HG03432 (cell line): Measurements from ENCODE around the gene ATP5PD.
"Not testable (repeated sequence)": the region's sequence is repeated elsewhere in the genome, so short reads cannot be mapped to it uniquely, and the experiment has no call there.

Source experiments
- ATAC-seq: cut with Tn5 transposase; IDR thresholded peaks from one replicate; pipeline ENCODE4 v1.9.1; 2021; ENCODE audit warnings: mild to moderate bottlenecking, moderate library complexity; ENCODE audit not compliant: unreplicated experiment

The ATP5PD gene

DNA sequence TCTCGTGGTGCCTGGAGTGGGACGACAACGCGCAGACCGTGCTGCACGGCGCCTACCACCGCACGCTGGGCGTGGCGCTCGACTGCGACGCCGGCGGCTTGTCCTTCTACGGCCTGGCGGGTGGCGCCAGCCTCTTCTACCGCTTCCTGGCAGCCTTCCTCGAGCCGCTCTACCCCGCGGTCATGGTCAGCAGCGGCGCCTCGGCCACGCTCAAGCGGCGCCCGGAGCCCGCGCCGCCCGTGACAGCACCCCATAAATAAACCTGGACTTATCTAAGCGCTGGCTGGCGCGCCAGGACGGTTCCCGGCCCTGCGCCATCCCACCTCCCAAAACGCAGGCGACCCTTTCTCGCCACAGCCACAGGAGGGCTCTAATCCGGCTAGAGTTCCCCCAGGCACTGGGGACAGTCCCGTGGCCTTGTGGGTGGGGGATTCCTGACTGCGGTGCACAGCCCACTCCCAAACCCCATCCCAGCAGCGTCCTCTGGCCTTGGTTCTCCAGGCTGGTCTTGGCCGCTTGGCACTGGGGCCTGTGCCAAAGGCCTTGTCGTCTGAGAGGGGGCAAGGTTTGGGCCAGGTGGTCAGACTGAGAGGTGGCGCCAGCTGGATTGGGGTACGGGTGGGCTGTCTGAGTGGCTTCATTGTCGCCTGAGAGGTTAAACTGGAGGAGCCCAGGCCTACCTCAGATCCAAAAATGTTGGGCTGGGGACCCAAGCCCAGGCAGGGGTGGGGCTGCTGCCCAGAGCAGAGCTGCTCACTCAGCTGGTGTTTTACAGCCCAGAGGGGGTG is 30.9 kb upstream of the ATP5PD start:
- no peak for ATAC-seq

DNA sequence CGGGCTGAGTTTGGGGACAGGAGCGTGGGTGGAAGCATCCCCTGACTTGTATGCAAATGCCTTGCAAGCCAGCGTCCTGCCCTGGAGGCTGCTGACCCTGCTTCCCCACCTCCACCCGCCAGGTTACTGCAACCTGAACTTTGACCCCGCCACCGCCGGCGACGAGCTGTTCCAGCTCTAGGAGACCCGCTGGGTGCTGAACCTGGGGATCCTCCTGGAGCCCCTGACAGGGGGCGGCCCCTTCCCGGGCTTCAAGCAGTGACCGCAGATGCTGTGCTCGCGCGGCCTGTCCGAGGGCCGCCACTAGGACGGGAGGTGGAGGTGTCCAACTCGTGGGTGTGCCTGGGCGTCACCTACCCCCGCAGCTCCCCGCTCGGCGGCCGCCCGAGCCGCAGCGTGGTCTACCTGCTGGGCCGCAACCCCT is 30.3 kb upstream of the ATP5PD start:
- ATAC-seq, result no peak

DNA sequence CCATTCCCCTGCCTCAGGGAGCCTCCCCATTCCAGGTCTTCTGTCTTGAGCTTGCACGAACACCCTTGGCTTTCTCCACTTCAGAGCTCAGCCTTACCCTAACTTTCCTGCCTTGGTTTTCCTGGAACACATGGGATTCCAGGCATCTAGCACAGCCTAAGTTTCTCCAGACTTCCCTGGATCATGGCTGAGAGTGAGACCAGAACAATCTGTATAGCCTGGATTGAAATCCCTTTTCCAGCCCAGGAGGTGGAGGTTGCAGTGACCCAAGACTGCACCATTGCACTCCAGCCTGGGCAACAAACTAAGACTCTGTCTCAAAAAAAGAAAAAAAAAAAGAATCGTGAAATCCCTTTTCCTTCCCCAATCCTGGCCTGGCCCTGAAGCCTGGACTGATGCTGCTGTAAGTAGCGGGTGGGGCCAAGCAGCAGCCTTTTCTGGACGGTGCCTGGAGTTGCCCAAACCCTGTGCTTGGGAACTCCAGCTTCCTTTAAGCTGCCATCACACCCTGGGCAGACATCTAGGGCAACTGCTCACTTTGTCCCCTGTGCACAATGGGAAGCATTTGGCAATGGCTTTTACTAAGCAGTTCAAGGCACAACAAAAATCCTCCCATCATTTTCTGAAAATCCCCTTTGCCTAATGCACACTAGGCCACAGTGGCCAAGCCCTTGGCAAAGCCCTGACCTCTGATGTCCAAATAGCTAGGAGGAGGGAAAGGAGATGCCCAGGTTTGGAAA is 29.0 kb upstream of the ATP5PD start:
- no peak for ATAC-seq

DNA sequence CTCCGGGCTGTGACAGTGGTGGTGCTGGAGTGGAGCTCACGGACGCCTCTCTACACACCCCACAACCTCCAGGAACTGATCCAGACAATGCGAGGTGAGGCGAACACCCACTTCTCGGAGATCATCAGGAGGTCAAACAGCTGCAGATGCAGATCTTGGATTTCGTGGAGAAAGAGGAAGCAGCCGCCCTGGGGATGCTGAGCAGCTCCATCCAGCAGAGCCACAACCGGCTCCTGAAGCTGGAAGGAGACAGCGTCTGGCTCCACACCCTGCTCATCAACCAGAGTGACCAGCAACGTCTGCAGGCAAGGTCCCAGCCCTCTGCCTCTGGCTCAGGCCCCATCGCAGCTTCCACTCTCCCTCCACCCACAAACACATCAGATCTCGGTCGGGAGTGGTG is 27.8 kb upstream of the ATP5PD start:
- ATAC-seq, result no peak

DNA sequence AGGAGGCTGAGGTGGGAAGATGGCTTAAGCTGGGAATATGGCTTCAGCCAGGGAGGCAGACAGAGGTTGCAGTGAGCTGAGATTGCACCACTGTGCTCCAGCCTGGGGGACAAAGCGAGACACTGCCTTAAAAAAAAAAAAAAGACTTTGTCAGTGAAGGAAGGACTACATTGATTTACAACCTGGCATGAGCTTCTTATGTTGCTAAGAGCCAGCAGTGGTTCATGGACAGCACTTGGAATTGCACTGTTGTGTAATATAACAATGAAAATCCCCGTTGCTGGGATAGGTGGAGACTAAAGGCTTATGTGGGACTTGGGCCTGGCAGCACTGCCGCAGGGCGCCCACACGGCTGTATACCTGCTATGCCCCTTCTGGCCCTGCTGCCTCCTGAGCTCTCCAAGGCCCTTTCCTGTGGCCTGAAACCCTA is 26.9 kb upstream of the ATP5PD start:
- no peak for ATAC-seq

DNA sequence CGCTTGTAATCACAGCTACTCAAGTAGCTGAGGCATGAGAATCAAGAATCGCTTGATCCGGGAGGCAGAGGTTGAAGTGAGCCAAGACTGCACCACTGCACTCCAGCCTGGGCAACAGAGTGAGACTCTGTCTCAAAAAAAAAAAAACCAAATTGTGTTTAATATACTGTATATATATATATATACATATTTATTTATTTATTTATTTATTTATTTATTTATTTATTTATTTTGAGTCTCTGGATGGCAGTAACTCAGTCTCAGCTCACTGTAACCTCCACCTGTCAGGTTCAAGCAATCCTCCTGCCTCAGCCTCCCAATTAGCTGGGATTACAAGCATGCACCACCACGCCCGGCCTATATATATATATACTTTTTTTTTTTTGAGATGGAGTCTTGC is 26.1 kb upstream of the ATP5PD start:
- ATAC-seq, result not testable (repeated sequence)

DNA sequence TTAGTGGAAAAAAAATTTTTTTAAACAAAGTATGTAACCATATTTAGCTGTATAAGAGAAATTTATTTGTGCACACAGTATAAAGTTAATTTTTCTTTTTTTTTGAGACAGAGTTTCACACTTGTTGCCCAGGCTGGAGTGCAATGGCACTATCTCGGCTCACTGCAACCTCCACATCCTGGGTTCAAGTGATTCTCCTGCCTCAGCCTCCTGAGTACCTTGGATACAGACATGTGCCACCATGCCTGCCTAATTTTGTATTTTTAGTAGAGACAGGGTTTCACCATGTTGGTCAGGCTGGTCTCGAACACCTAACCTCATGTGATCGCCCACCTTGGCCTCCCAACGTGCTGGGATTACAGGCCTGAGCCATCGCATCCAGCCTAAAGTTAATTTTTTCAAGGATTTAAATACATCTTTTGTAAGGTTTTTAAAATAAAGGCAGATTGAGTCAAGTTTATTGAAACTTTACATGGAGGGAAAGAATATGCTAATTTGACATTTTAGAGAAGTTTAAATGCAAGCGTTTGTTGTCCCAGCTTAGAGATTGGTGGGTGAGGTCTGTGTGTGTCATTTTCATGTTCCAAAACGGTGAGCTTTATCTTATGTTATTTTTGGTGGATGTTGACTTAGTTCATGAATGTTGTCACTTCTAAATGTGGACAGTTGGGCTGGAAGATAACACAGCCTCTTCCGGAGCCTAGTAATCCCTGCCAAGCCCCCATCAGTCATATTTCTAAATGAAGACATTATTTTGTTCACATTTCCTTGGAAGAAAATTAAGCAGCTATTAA is 24.9 kb upstream of the ATP5PD start:
- not testable (repeated sequence) for ATAC-seq

DNA sequence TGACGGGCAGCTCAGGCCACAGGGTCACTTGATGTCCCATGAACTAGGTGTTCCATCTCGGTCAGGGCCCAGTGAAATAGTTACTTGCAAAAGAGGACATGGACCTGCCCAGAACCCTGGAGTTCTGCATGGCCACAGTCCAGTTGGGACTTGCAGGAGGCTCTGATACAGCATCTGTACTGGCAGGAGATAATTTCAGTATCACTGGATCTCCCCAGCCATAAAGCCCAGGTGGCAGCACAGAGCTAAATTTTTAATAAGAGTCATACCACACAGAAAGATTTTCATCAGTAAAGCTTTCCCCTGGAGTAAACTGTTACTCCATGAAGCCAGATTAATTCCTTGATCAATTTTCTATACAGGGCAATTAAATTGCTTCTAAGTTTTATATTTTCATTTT is 23.0 kb upstream of the ATP5PD start:
- ATAC-seq, result no peak

DNA sequence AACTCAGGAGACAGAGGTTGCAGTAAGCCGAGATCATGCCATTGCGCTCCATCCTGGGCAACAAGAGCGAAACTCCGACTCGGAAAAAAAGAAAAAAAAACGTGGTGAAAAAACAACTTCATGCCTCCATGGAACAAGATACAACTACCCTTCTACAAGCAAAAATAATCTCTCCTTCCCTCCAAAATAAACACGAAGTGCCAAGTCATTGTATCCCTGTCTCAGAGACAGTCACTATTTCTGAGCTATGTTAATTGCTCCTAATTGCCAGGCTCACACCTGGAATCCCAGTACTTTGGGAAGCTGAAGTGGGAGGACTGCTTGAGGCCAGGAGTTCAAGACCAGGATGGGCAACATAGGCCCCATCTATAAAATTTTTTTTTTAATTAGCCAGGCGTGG is 22.0 kb upstream of the ATP5PD start:
- ATAC-seq, result no peak

DNA sequence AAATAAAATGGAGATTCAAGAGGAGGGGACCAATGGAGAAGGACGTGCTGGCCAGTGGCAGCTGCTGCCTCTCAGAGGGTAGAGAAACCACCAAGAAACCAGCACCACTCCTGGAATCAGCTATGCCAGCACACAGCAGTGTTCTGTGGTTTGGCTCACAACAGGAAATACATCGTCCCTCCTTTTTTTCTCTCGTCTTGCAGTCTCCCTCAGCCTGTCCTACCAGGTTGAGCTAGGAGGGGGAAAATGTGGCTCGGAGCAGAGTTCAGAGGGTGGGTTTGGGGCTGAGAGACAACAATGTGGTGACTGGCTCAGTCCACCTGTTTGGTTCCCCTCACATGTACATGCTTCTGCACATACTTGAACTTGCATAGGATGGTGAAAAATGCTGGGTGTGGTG is 21.1 kb upstream of the ATP5PD start:
- no peak for ATAC-seq

DNA sequence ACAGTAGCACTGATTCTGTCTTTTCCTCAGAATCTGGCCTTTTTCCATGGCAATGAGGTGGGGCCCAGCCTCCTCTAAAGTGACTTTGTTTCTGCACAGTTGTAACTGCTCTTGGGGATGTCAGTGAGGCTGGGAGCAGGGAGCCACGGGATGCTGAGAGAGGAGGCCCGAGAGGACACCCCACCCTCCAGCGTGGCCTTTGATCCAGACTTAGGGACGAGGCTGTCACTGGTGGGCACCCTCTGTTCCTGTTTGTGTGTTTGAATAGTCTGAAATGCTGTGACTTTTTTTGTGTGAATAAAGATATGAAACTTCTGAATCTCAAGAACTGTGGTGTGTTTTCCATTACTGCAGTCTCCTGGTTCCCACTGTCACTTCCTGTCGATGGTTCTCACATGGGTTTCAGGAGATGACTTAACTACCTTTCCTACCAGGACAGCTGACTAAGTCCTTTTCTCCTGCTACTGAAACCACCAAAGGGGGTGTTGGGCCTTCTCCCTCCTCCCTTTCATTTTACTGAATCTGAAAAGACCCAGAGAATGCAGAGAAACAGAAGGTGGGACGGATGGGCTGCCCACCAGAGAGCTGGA is 18.9 kb upstream of the ATP5PD start:
- no peak for ATAC-seq

DNA sequence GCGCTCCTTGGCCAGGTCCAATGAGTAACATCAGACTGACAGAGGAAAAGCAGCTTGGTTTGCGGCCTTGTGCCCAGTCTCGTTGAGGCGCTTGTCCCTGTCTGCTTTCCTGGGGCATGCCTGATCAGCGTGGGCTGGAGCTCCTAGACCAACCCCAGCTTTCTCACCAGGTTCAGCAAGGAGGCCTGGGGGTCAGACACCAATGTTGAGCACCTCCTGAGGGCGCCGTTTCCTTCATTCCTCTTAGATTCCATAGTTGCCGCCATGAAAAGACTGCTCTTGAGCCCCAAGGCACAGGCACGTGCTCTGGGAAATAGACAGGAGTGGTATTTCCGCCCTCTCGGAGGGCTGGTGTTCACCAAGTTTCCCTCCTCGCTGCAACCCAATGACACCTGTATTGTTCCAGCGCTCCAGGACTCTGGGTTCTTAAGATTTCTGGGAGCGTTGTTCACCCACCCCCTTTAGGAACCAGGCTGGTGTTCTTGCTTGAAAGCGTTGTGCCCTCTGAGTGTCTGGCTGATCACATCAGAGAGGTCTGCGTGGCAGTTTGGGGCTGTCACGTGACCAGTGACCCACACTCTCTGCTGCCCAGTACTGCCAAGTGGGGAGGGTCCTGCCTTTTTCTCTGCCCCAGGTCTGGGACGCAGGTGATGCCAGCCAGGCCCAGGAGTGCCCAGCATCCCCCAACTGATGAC is 18.2 kb upstream of the ATP5PD start:
- no peak for ATAC-seq

DNA sequence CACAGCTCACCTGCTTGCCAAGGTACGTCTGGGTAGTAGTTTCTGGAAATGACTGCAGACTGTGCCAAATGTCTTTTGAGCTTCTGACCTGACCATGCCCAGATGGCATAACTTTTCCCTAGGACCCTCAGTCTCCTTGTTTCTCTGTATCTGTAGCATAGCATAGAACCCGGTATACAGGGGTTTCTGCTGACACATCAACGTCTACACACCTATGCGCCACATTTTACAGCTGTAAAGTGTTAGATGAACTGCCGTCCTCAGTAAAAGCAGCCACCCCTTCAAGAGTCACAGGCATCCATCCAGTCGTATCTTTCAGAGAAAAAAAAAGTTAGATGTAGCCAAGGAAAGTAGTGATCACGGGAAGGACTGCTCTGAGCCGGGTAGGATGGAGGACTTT is 17.7 kb upstream of the ATP5PD start:
- ATAC-seq, result no peak

DNA sequence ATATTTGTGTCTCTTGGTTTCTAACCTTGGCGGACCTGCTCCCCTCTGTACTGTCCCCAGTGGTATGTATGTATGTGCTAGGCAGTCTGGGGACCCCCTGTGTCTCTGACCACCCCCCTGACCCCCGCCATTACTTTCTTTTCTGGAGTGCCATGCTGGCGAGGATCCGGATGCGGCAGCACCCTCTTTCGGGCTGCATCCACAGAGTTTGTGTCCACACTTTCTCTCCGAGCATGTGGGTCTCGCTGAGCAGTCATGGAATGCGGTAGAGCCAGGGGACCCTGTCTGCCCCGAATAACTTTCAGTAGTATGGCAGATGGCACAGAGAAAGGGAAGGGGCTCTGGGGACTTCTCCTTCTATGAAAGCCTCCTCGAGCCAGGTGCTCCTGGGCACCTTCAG is 17.3 kb upstream of the ATP5PD start:
- ATAC-seq, result no peak

DNA sequence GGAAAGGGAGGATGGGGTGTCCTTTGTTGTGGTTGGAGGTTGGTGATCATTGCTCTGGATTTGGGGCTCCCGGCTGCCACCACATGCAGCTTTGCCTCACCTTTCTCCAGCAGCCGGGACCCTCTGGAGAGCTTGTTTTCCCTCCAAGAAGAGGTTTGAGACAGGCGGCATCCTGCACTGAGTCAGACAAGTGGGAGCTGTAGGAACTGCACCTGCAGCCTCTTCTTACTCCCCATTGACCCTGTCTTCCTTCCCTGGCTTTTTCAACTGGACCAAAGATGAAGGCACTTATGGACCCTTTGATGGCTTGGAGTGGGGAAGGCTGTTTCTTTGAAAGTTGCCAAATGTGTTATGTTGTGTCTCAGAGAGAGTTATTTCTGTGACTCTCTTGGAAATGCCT is 16.9 kb upstream of the ATP5PD start:
- no peak for ATAC-seq

DNA sequence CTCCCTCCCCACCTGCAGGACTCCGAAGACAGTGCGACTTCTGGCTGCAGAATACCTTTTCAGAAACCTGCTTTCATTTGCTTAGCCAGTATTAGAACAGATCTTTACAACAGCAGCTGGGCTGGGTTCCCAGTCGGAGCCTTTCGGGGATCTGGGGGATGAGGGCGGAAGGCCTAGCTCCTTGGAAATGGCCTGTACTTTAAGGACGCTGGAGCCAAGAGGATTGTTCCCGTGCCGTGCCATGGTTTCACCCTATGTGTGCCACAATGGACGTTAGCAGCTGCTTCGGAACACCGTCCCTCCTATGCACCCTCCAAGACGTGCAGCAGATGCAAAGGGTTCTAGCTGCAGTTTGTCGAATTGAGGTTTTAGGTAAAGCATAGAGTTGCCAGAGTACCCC is 16.4 kb upstream of the ATP5PD start:
- no peak for ATAC-seq

DNA sequence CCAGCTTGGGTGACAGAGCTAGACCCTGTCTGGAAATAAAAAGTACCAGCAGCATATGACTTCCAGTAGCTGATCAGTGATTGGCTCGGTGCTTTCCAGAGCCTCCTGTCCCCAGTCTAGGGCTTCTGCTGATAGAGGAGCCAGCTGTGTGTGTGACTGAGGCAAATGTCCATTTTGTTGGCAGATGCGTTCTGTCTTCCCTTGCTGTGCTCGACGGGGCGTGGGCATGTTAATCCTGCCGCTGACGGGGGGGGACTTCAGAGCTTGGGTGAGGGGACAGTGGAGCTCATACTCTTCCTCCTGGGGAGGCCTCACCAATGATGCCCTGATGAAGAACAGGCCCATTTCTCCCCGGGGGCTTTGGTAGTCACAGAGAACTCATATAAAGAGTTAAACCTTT is 14.8 kb upstream of the ATP5PD start:
- ATAC-seq, result no peak

DNA sequence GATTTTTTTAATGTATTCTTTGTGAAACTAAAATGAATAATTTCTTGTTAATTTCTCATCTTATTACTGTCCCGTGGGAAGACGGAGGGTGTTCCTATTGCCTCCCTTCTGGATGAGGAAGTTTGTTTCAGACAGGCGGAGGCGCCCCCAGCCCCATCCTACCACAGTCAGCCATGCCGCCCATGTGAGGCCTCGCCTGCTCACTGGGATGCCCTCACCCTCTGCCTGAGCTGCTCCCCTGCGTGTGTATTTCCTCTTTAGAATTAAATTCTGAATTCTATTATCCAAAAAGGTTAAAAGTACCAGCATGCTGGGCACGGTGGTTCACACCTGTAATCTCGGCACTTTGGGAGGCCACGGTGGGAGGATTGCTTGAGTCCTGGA is 14.3 kb upstream of the ATP5PD start:
- no peak for ATAC-seq

DNA sequence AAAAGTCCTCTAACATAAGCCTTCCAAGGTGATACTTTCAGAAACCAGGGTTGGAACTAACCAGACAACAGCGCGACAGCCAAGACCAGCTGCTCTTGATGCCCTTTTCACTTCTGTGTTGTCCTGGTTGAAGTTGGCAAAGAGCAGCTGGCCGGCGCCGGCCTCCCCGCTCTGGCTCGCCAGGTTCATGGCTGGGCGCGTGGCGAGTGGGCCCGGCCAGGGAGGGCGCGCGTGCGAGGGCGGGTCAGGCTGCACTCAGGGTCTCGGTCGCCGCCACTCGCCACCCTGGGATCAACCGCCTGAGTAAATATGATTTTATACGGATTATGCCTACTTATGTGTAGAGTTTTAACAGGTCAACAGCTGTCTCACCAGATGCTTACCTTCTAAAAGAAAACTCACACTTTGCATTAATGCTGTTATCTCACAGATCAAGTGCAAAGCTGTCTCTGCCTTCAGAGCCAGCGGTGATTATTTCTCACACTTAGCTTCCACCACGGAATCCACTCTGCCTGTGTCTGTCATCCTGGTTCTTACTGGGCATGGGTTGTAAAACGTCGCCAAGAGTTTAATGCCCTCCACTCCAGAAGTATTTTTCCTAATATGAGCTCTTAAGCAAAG is 13.8 kb upstream of the ATP5PD start:
- no peak for ATAC-seq
